ENCODE measurements around the gene CYSRT1.
A peak's percentile ranks its signal among the peaks of the same experiment; 100 is the strongest.

Gene CYSRT1

GRCh38 chr9:137213160-137214060, 11.6 kb upstream of the CYSRT1 start:
- DNase-seq: peak; percentile 90

GRCh38 chr9:137214620-137215019, 10.4 kb upstream of the CYSRT1 start:
- no peak for DNase-seq

- peak; percentile 28 for DNase-seq
These were observed 9.6 kb upstream of the CYSRT1 start for GRCh38 chr9:137215196-137215986.

DNA sequence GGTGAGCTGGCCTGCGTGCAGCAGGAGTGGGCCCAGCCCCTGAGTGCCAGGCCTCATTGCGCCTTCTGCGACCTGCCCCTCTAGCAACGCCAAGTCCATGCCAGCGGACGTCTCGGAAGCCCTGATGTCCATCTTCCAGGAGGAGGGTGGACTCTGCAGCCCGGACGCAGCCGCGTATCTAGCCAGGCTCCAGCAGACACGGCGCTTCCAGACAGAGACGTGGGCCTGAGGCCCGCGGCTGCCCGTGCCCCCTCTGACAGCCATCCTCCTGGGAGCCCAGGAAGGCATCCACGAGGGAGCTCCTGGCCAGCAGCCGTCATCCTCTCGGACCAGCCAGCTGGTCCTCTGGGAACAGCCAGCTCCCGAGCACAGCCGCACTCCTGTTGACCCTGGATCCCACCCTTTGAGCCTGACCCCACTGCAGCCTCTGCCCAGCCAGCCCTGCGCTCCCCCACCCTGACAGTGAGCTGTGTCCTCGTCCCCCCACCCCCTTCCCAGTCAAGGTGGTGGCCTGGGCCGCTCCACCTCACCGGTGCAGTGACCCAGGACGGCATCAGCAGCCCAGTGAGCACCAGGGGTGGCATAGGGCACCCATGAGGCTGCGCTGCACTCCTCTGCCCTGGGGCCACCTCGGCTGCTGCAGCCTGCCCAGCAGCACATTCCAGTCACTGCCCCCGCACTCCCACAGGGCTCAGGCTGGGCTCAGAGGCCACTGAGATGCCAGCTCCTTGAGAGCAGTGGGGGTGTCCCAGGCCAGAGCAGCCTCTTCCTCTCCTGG, 8.6 kb upstream of the CYSRT1 start:
- DNase-seq: no peak

GRCh38 chr9:137217276-137218211, 7.4 kb upstream of the CYSRT1 start:
- peak; percentile 99 for DNase-seq

DNA sequence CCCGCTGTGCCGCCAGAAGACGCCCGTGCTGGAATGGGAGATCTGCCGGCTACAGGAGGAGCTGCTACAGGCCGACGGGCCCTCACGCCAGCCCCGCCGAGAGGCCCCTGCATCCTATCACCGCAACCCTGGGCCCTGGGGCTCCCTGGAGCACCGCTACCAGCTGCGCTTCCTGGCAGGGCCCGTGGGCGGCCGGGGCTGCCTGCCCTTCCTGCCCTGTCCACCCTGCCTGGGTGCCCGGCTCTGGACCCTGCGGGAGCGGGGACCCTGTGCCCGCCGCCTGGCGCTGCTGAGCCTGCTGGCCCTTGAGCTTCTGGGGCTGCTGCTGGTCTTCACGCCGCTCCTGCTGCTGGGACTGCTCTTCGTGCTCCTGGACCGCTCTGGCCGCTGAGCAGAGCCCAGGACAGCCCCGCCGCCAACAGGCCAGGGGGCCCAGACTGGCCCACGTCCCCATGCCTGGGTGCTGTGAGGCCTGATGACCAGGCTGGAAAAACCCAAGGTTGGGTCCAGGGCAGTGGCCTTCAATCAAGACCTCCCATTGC, 6.7 kb upstream of the CYSRT1 start:
- DNase-seq: no peak

GRCh38 chr9:137218754-137219271, 6.2 kb upstream of the CYSRT1 start:
- DNase-seq: no peak

DNA sequence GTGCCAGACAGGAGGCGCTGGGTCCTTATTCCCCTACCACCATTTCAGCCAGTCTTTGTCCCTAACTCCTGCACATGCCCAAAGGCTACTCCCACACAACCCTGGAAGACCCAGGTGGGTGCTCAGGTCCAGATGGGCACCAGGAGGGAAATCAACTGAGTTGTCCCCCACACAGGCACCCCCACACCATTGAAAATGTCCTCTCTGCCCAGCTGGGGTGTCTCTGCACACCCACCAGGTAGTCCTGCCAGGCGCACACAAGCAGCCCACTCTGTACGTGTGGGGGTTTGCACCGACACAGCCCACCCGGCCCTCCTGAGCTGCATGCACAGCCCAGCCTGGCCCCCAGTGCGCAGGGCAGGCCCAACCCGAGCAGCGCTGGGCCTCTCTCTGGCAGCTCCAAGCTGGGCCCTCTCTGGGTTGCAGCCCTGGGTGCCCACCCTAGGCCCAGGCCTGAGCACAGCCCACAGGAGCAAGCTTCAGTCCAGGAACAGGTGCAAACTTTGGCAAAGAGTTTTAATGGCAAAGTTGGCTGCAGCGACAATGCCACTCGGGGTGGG, 5.1 kb upstream of the CYSRT1 start:
- no peak for DNase-seq

- no peak for DNase-seq
These were observed 4.5 kb upstream of the CYSRT1 start for GRCh38 chr9:137220317-137221094.

GRCh38 chr9:137221095-137221505, 3.9 kb upstream of the CYSRT1 start:
- DNase-seq: no peak

GRCh38 chr9:137221506-137222111, 3.4 kb upstream of the CYSRT1 start:
- no peak for DNase-seq

DNA sequence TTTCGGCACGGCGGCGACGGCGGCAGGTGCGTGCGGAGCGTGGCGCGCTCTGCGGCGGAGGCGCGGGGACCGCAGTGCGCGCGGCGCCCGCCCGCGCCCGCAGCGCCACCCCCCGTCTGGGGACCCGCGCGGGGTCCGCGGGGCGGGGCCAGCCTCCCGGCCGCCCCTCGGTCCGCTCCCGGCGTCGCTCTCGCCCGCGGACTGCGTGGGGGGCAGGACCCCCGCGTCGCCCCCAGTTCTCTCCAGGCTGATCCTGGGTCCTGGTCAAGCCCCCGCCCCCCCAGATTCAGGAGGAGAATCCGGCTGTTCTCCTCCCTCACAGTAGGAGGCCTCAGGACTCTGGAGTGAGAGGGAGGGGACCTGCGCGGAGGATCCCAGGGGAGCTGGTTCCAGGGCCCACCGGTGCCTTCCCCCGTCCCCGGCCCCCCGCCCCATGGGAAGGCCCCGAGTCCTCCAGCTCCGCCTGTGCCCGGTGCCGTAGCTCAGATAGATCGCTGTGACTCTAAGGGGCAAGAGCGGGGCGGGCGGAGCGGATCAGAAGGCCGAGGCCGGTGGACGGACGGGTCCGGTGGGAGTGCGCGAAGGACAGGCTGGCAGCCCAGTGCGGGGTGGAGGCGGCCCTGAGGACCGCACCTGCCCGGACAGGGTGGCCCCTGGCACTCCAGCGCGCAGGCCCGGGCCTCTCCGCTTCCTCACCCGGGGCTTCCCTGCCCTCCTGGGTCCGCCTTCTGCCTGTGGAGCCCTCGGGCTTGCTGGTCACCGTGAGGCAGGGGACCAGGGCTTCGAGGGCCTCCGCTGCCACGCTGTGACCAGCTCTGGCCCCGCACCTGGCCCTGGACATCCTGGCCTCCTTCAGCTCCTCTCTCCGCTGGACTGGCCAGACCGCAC, 2.5 kb upstream of the CYSRT1 start, which contains the start of gene RNF208:
Gene RNF208 (minus strand): TSS at position 51 of the 888 bp plus-strand sequence. CDS start 1,028 bp downstream, outside the sequence.
- no peak for DNase-seq

- peak; percentile 99 for DNase-seq
These were observed 1.6 kb upstream of the CYSRT1 start for GRCh38 chr9:137223078-137223970.

GRCh38 chr9:137225699-137226331, 841 bp downstream of the CYSRT1 start:
- no peak for DNase-seq

DNA sequence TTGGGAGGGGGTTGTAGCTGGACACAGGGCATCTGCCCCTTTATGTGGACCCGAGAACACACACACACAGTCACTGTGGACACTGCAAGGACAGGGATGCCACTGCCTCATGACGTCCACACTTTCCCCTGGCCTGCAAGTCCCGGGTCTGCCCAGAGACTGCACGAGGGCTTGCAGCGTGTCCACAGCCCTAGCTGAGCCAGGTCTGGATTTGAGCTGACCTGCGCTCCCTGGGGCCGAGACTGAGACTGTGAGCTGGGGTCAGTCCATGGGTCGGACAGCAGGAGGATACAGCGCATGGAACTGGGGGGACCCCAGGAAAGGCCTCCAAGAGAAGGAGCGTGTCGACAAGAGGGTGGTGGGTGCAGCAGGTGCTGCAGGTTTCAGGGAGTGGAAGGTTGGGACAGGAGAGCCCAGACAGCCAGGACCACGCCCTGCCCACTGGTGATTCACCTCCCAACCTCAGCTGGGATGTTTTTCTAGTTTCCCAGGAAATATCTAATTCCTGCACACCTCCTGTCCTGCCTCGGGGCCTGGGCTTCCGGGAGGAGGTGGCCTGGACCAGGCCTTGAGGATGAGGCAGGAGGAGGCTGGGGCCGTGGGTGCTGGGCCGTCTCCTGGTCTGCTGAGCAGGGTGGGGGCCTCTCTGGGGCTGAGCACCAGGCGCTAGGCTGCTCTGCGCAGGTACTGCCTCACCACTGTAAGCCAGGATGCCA, 1.5 kb downstream of the CYSRT1 start:
- no peak for DNase-seq
